ENCODE data around the gene ASS1.

DNA sequence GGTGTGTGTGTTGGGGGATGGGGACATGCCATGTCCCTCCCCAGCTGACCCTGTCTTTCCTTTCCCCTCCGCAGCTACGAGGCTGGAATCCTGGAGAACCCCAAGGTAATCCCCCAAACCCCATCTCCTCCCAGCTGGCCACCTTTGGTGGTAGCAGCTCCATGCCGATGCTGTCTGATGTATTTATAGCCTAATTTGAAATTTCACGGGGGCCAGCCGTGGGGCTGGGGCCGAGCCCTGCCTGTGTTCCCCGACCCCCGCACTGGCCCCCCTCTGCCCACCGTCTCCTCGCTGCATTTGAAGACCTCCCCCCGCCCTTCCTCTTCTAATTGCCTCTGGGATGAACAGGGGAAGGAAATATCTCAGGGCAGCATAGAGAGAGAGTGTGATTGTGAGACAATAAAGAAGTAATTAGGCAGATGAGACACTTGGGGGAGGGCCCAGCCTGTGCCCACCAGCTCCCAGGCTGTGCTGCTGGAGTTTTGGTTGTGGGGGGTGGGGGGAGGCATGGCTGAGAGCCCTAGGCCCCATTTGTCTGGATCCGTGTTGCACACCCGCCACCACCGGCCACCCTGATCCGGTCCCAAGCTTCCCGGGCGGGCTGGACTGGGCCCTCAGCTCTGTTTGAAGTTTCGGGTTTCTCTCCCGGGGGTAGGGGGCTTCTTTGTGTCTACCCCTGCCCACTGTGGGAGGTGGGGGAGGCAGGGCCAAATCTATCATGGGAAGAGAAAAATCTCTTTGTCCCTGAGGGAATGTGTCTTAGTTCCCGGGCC is 26.8 kb downstream of the ASS1 start:
- no peak for TF ChIP-seq ZNF564 (CRISPR knock-in tag; IDR thresholded peaks at IDR 0.05)
- no peak for TF ChIP-seq GTF3A (CRISPR knock-in tag; conservative IDR thresholded peaks at IDR 0.05)
- TF ChIP-seq, protein P1, sequence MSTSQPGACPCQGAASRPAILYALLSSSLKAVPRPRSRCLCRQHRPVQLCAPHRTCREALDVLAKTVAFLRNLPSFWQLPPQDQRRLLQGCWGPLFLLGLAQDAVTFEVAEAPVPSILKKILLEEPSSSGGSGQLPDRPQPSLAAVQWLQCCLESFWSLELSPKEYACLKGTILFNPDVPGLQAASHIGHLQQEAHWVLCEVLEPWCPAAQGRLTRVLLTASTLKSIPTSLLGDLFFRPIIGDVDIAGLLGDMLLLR (CRISPR knock-in tag; IDR thresholded peaks at IDR 0.05), result no peak
- no peak for TF ChIP-seq IRF2 (CRISPR knock-in tag; IDR thresholded peaks at IDR 0.05)
- no peak for TF ChIP-seq RFX3 (CRISPR knock-in tag; IDR thresholded peaks at IDR 0.05)
- TF ChIP-seq, protein P2, sequence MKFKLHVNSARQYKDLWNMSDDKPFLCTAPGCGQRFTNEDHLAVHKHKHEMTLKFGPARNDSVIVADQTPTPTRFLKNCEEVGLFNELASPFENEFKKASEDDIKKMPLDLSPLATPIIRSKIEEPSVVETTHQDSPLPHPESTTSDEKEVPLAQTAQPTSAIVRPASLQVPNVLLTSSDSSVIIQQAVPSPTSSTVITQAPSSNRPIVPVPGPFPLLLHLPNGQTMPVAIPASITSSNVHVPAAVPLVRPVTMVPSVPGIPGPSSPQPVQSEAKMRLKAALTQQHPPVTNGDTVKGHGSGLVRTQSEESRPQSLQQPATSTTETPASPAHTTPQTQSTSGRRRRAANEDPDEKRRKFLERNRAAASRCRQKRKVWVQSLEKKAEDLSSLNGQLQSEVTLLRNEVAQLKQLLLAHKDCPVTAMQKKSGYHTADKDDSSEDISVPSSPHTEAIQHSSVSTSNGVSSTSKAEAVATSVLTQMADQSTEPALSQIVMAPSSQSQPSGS (CRISPR knock-in tag; IDR thresholded peaks at IDR 0.05), result no peak
- TF ChIP-seq, protein P3, sequence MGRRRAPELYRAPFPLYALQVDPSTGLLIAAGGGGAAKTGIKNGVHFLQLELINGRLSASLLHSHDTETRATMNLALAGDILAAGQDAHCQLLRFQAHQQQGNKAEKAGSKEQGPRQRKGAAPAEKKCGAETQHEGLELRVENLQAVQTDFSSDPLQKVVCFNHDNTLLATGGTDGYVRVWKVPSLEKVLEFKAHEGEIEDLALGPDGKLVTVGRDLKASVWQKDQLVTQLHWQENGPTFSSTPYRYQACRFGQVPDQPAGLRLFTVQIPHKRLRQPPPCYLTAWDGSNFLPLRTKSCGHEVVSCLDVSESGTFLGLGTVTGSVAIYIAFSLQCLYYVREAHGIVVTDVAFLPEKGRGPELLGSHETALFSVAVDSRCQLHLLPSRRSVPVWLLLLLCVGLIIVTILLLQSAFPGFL (CRISPR knock-in tag; IDR thresholded peaks at IDR 0.05), result no peak
- TF ChIP-seq JUND (CRISPR knock-in tag; IDR thresholded peaks at IDR 0.05), result no peak
- no peak for TF ChIP-seq MXI1 (IDR thresholded peaks at IDR 0.05; ENCODE audit: borderline replicate concordance, low read depth, low read length)
- TF ChIP-seq REXO4 (CRISPR knock-in tag; IDR thresholded peaks at IDR 0.05; ENCODE audit: borderline replicate concordance), result no peak
- TF ChIP-seq, protein P4, sequence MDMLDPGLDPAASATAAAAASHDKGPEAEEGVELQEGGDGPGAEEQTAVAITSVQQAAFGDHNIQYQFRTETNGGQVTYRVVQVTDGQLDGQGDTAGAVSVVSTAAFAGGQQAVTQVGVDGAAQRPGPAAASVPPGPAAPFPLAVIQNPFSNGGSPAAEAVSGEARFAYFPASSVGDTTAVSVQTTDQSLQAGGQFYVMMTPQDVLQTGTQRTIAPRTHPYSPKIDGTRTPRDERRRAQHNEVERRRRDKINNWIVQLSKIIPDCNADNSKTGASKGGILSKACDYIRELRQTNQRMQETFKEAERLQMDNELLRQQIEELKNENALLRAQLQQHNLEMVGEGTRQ (IDR thresholded peaks at IDR 0.05; ENCODE audit: low read depth, low read length), result no peak
- TF ChIP-seq, protein P4 (CRISPR knock-in tag; IDR thresholded peaks at IDR 0.05; ENCODE audit: borderline replicate concordance), result no peak
- TF ChIP-seq, protein P5, sequence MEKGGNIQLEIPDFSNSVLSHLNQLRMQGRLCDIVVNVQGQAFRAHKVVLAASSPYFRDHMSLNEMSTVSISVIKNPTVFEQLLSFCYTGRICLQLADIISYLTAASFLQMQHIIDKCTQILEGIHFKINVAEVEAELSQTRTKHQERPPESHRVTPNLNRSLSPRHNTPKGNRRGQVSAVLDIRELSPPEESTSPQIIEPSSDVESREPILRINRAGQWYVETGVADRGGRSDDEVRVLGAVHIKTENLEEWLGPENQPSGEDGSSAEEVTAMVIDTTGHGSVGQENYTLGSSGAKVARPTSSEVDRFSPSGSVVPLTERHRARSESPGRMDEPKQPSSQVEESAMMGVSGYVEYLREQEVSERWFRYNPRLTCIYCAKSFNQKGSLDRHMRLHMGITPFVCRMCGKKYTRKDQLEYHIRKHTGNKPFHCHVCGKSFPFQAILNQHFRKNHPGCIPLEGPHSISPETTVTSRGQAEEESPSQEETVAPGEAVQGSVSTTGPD (CRISPR knock-in tag; IDR thresholded peaks at IDR 0.05), result no peak
- TF ChIP-seq, protein P6, sequence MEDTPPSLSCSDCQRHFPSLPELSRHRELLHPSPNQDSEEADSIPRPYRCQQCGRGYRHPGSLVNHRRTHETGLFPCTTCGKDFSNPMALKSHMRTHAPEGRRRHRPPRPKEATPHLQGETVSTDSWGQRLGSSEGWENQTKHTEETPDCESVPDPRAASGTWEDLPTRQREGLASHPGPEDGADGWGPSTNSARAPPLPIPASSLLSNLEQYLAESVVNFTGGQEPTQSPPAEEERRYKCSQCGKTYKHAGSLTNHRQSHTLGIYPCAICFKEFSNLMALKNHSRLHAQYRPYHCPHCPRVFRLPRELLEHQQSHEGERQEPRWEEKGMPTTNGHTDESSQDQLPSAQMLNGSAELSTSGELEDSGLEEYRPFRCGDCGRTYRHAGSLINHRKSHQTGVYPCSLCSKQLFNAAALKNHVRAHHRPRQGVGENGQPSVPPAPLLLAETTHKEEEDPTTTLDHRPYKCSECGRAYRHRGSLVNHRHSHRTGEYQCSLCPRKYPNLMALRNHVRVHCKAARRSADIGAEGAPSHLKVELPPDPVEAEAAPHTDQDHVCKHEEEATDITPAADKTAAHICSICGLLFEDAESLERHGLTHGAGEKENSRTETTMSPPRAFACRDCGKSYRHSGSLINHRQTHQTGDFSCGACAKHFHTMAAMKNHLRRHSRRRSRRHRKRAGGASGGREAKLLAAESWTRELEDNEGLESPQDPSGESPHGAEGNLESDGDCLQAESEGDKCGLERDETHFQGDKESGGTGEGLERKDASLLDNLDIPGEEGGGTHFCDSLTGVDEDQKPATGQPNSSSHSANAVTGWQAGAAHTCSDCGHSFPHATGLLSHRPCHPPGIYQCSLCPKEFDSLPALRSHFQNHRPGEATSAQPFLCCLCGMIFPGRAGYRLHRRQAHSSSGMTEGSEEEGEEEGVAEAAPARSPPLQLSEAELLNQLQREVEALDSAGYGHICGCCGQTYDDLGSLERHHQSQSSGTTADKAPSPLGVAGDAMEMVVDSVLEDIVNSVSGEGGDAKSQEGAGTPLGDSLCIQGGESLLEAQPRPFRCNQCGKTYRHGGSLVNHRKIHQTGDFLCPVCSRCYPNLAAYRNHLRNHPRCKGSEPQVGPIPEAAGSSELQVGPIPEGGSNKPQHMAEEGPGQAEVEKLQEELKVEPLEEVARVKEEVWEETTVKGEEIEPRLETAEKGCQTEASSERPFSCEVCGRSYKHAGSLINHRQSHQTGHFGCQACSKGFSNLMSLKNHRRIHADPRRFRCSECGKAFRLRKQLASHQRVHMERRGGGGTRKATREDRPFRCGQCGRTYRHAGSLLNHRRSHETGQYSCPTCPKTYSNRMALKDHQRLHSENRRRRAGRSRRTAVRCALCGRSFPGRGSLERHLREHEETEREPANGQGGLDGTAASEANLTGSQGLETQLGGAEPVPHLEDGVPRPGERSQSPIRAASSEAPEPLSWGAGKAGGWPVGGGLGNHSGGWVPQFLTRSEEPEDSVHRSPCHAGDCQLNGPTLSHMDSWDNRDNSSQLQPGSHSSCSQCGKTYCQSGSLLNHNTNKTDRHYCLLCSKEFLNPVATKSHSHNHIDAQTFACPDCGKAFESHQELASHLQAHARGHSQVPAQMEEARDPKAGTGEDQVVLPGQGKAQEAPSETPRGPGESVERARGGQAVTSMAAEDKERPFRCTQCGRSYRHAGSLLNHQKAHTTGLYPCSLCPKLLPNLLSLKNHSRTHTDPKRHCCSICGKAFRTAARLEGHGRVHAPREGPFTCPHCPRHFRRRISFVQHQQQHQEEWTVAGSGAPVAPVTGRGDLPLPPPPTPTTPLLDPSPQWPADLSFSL (CRISPR knock-in tag; IDR thresholded peaks at IDR 0.05), result no peak
- TF ChIP-seq, protein P7, sequence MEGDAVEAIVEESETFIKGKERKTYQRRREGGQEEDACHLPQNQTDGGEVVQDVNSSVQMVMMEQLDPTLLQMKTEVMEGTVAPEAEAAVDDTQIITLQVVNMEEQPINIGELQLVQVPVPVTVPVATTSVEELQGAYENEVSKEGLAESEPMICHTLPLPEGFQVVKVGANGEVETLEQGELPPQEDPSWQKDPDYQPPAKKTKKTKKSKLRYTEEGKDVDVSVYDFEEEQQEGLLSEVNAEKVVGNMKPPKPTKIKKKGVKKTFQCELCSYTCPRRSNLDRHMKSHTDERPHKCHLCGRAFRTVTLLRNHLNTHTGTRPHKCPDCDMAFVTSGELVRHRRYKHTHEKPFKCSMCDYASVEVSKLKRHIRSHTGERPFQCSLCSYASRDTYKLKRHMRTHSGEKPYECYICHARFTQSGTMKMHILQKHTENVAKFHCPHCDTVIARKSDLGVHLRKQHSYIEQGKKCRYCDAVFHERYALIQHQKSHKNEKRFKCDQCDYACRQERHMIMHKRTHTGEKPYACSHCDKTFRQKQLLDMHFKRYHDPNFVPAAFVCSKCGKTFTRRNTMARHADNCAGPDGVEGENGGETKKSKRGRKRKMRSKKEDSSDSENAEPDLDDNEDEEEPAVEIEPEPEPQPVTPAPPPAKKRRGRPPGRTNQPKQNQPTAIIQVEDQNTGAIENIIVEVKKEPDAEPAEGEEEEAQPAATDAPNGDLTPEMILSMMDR (CRISPR knock-in tag; IDR thresholded peaks at IDR 0.05), result no peak

Data from HepG2 (cell line).